Activated T-cell treated with anti-CD3 and anti-CD28 coated beads for 4 hours (primary cell): Measurements from ENCODE around the gene THADA.
"Not testable (repeated sequence)": the region's sequence is repeated elsewhere in the genome, so short reads cannot be mapped to it uniquely, and the experiment has no call there.

Source experiments
- DNase-seq: peaks from one replicate; pipeline ENCODE4 v3.0.0-alpha.2; 2020

Gene THADA

GRCh38 chr2:43292297-43292696 lies 303.5 kb downstream of the THADA start:
- no peak for DNase-seq

DNA sequence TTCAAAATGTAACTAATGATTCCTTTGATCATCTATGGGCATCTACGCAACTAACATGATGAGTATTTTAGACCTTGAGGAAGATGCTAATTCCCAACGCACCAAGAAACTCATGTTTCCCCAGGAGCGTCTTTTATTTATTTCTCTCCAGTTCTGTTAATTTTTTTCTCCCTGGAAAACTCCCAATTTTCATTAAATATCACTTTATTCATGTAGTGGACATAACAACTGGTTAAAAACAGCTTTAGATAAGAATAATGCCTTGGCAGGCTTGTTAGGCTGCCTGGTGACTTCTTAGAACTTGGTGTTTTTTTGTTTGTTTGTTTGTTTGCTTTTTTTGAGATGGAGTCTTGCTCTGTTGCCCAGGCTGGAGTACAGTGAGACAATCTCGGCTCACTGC lies 306.5 kb downstream of the THADA start:
- DNase-seq: no peak

DNA sequence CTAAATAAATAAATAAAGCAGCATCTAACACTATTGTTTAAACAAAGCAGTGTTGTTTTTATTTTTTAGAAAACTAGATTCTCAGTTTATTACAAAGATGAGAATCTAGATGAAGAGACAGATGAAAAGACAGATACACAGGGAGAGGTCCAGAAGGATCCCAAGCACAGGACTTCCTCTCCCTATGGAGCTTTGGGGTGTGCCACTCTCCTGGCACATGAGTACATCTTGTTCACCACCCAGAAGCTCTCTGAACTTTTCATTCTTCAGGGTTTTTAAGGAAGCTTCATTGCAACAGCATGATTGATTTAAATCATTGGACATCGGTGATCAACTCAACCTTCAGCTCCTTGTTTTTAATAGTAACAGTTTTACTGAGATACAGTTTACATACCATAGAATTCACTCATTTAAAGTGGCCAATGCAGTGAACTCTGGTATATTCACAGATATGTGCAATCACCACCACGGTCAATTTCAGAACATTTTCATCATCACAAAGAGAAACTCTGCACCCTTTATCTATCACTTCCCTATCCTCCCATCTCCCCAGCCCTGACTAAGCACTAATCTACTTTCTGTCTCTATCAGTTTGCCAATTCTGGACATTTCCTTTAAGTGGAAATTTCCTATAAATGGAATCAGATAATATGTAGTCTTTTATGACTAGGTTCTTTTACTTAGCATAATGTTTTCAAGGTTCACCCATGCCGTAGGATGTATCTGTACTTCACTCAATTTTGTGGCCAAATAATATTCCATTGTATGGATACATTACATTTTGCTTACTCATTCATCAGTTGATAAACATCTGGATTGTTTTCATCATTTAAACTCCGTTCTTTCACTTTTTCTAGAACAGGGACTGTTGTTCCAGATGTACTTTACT lies 307.2 kb downstream of the THADA start:
- no peak for DNase-seq

- DNase-seq: no peak
Measured at GRCh38 chr2:43285987-43286386, 309.9 kb downstream of the THADA start.

DNA sequence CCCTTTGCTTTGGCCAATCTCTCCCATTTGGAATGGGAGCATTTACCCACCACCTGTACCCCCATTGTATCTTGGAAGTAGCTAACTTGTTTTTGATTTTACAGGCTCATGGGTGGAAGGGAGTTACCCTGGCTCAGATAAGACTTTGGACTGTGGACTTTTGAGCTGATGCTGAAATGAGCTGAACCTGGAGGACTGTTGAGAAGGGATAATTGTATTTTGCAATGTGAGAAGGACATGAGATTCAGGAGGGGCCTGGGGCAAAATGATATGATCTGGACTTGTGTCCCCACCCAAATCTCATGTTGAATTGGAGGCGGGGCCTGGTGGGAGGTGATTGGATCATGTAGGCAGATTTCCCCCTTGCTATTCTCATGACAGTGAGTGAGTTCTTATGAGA lies 310.9 kb downstream of the THADA start:
- no peak for DNase-seq

- not testable (repeated sequence) for DNase-seq
Measured at GRCh38 chr2:43284347-43284746, 311.5 kb downstream of the THADA start.

GRCh38 chr2:43280994-43281393 lies 314.8 kb downstream of the THADA start:
- DNase-seq: no peak

- DNase-seq: no peak
Measured at GRCh38 chr2:43279317-43279840, 316.5 kb downstream of the THADA start.

DNA sequence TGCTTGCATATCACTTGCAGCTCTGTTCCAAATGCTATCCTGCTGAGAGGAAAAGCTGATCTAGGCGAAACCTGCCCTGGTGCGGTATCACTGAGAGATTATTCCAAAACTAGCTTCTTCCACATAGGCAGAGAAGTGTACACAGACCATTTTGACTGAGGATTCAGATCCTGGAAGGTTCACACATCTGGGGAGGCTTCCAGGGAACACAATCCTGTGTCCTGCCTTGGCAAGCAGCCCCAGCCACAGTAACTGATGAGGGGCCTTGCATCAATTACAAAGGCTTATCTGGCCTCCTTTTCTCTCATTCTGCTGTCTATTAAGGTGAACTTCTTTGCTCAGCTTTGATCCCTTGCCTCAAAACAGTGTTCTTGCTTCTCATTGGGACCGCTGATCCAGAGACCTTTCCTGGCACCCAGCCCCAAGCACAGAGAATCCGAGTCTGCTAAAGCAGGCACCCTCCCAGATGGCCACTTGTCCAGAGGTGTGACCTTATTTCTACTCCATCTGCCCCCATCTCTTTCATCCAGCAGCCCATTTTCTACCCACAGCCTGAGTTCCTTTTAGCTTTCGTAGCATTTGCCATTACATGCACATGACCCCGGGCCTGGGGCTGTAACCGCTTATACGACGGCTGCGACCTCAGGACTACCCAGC lies 317.1 kb downstream of the THADA start:
- no peak for DNase-seq

DNA sequence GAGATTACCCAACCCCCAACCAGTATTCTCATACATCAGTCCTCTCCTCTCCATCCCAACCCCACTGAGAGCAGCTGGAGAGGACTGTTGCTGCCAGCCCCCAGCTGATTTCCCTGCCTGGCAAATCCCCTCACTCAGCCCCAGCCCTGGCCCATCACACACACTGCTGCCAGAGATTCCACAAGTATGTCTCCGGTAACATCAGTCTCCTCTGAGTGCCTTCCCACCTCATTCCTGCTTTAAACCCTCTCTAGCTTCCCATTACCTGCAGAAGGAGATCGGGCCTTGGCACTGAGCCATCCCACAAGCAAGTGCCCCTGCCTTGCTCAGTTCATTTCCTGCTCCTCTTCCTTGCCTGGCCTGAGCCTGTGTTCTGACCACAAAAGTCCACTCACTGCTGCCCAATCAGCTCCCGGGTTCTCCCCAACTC lies 318.9 kb downstream of the THADA start:
- no peak for DNase-seq

DNA sequence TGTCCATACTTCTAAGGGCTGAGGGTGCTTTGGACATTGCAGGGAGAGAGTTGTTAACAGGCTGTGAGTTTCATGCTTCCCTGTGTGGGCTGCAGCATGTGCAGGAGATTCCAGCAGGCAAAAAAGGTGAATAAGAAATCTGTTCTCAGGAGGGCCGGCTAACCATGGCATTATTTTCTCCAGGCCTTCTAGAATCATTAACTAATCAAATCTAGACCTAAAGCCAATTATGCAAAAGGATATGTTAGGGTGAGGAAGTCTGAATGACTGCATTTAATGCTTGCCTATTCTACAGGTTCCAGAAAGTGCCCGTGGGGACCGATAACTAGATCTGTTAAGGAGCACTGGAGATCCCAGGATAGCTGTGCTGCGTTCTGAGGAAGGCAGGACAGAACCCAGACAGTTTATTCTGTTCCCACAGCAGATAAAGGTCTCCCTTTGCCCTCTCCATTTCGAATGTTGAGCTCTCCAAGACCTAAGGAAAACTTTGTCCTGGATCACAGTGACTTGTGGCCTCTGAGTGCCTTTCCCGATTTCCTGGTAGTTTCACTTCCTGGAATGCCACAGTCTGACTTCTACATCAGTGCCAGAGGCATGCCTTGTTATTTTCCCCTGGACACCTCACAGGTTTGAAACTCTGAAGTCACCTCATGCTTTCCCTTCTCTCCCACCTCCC lies 319.4 kb downstream of the THADA start:
- no peak for DNase-seq

DNA sequence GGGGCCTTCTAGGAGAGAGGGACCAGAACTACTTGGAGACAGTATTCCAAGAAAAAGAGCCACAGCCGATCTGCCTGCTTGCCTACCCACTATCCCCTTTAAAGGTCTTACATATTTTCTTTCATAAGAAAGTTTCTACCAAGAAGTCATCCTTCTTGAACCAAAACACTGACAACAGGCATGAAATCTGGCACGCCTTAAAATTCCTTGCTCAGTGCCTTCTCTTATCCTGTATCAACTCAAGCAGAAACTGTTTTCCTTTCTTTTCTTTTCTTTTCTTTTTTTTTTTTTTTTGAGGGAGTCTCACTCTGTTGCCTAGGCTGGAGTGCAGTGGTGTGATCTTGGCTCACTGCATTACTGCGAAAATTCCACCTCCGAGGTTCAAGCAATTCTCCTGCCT lies 321.1 kb downstream of the THADA start:
- DNase-seq: no peak

GRCh38 chr2:43274055-43274454 lies 321.8 kb downstream of the THADA start:
- no peak for DNase-seq

DNA sequence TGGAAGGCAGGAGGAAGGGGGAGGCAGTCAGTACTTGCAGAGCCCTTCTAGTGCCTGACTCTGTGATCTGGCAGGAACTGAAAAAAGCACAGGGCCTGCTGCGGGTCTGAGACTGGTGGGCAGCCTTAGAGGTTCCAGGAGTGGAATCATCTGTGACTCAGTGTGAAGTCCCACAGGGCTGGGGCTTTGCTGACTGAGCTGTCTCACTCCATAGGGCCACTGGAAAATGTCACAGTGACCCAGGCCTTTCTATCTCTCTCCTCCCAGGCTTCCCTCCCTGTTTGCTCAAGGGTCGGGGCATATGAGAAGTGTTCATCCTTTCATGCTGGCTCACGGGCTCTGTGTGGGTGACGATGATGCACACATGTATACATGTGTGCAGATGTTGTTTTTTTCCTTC lies 322.3 kb downstream of the THADA start:
- no peak for DNase-seq

- no peak for DNase-seq
Measured at GRCh38 chr2:43270930-43271615, 324.8 kb downstream of the THADA start.

- no peak for DNase-seq
Measured at GRCh38 chr2:43270461-43270860, 325.4 kb downstream of the THADA start.

DNA sequence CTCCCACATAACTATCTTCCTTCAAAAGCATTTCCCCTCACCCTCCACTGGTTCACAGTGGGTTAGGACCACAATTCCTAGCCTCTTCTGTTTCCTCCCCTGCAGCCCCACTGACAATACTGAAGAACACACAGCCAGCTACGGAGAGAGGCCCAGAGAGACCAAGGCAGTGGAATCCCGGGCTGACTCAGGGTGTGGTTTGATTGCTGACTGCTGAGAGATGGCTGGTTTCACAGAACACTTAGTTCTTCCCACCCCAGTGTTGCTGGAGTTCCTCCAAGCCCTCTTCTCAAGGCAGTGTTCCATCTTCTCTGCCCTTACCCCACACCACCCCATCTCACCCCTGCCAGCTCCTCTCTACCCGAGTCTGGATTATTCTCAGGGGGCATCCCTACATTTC lies 326.1 kb downstream of the THADA start:
- no peak for DNase-seq

DNA sequence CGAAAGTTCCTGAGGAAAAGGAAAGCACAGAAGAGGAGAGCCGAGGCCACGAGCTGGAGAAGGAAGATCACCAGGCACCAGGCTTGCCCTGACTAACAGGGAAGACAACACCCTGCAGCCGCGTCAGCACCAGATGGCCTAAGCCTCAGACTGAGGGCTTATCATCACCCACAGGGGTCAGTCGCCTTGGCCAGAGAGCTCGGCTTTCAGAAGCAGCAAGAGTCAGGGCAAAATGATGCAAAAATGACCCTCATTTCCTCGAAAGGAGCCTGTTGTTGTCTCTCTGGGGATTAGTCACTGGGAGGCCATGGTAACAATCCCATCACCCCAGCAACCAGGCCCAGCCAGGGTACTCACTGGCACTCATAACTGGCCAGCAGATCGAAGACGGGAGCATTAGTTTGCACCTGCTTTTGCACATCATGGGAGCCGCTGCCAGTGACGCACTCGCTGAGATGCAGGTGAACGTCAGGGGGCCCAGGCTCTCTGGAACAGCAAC lies 326.7 kb downstream of the THADA start:
- no peak for DNase-seq

DNA sequence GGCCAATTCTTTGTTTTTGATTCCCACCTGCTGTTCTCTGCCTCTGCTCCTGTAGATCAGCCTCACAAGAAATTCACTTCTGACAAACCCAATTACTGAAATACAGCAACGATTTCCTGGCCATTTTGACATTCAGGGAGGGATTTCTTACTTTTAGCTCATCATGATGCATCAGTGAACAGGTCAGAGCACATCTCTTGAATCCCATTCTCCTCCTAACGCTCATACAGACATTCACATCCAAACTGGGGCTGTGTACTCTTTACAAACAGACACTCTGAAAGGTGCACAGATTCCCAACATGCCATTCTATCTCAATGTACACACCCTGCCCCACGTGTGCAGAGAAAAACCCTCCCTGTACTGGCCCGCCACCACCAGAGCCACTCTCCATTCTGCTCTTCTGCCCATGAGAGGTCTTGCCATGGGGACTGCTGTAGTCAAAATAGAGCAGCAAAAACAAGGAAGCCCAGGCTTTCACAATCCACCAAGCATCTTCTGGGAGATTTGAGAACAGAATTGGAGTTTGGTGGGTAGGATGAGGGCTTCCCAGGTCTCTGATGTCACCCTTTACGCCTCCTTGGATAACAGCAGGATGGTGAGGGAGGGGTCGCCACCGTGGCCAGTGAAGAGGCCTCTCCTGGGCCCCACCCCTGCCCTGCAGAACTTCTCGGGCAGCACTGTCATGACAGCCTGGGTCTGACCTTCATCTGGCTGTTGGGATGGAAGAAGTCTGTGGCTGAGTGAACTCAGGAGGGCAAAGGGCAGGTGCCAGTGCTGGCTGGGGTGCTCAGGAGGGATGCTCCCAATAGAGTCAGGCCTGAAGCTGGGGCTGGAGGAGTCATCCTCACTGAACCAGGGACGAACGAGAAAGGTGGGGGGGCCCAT lies 327.5 kb downstream of the THADA start:
- no peak for DNase-seq

DNA sequence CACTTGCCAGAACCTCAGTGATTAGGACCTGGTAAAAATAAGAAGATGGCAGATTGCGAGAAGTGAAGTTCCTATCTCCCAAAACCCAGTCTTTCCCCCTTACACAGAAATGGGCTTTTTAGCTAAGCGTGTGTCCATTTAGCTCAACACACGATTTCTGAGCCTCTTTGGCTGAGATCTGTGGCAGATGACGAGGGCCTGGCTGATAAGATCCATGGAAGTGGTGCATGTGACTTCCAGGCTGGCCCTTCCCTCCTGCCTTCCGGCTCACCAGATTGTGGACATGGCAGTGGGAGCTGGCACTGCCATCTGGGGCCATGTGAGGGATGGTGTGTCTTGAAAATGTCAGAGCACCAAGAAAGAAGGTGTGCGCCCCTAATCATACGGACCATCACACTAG lies 328.5 kb downstream of the THADA start:
- no peak for DNase-seq

GRCh38 chr2:43266711-43267111 lies 329.1 kb downstream of the THADA start:
- DNase-seq: no peak

DNA sequence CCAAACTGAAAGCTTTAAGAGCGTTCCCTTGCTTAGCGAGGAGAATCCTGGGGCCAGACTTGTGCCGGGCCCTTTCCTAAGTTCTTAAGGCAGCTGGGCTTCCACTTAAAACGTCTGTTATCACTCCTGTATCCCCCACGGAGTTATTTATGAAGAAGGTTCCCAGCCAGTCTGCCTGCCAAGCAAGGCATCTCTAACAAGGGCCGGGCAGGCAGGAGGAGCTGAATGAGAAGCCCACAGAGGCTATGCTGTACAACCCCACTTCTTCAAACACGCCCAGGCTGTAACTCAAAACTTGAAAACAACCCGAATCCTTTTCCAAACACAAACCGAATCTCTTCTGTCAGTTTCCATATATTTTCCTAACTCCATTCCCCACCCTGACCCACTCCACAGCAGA lies 330.4 kb downstream of the THADA start:
- DNase-seq: no peak
